ENCODE data around the gene LRFN2. TPM values are rescaled to one million over a fixed set of nuclear protein-coding genes. Genes with fewer than 3 reads are reported as not detected.

The LRFN2 gene
- total RNA-seq, 2 donors from 2014 or later, result 0.62 TPM; not detected in 1

DNA sequence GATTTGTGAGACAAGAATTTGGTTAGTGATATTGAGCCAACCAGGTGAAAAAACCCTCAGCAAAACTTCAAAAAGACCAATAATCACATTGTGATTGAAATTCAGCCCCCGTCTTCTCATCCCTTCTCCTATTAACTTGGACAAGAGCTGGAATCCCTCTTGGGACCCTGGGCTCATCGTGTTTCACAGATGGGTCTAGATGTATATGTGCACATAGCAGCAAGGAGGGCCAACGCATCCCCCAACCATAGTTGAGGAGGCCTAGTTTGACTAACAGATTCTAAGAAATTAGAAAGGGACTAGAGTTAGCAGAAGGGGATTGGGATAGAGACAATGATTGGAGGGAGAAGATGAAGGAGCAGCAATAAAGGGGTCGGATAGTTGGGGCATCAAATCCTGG lies 19.8 kb upstream of the LRFN2 start:
- H3K4me3 ChIP-seq, result no peak overlapping the region
- no peaks in the 10 kb centered on the region for H3K4me1 ChIP-seq (replicated peaks)
- H3K36me3 ChIP-seq, result no peaks in the 10 kb centered on the region
- 76% methylated on average over 4 of the region's 4 CpGs for WGBS
- H3K27me3 ChIP-seq (replicated peaks; ENCODE audit: insufficient read depth), result no peaks in the 10 kb centered on the region
- TF ChIP-seq POLR2AphosphoS5 (IDR thresholded peaks at IDR 0.05) (no peak), POLR2A (IDR thresholded peaks at IDR 0.05) (no peak)
- TF ChIP-seq, protein P1, sequence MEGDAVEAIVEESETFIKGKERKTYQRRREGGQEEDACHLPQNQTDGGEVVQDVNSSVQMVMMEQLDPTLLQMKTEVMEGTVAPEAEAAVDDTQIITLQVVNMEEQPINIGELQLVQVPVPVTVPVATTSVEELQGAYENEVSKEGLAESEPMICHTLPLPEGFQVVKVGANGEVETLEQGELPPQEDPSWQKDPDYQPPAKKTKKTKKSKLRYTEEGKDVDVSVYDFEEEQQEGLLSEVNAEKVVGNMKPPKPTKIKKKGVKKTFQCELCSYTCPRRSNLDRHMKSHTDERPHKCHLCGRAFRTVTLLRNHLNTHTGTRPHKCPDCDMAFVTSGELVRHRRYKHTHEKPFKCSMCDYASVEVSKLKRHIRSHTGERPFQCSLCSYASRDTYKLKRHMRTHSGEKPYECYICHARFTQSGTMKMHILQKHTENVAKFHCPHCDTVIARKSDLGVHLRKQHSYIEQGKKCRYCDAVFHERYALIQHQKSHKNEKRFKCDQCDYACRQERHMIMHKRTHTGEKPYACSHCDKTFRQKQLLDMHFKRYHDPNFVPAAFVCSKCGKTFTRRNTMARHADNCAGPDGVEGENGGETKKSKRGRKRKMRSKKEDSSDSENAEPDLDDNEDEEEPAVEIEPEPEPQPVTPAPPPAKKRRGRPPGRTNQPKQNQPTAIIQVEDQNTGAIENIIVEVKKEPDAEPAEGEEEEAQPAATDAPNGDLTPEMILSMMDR (IDR thresholded peaks at IDR 0.05), result no peak
- intact Hi-C loops (cut with DNase I), result no loop called here
- no peak overlapping the region for H3K27ac ChIP-seq
- no peaks in the 10 kb centered on the region for H3K9me3 ChIP-seq
- DNase-seq (ENCODE audit: low spot score), result no peak

DNA sequence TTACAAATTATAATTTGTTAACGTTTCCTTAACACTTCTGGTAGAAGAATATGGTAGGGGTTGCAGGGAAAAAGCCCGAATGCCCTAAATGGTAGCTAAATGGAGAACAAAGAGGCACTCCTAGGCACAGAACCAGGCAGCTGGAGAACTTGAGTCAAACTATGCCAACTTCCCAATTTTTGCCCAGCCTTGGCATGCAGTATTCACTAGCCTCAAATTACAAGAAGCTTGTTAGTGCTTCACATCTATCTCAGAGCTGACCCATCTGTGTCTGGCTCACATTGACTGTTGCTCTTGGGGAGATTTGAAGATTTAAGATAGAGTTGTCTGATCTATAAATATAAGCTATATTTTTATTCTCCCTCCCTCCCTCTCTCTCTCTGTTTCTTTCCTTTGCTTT lies 19.4 kb upstream of the LRFN2 start:
- Histone ChIP-seq H3K9me3 (no peaks in the 10 kb centered on the region), H3K36me3 (no peaks in the 10 kb centered on the region), H3K4me3 (no peak overlapping the region), H3K27ac (no peak overlapping the region), H3K27me3 (replicated peaks; ENCODE audit: insufficient read depth) (no peaks in the 10 kb centered on the region), H3K4me1 (replicated peaks) (no peaks in the 10 kb centered on the region)
- no peak for TF ChIP-seq POLR2AphosphoS5 (IDR thresholded peaks at IDR 0.05)
- TF ChIP-seq, protein P1 (IDR thresholded peaks at IDR 0.05), result no peak
- TF ChIP-seq POLR2A (IDR thresholded peaks at IDR 0.05), result no peak
- 72% methylated on average over 2 of the region's 2 CpGs for WGBS
- intact Hi-C loops (cut with DNase I), result no loop called here
- DNase-seq (ENCODE audit: low spot score), result no peak

DNA sequence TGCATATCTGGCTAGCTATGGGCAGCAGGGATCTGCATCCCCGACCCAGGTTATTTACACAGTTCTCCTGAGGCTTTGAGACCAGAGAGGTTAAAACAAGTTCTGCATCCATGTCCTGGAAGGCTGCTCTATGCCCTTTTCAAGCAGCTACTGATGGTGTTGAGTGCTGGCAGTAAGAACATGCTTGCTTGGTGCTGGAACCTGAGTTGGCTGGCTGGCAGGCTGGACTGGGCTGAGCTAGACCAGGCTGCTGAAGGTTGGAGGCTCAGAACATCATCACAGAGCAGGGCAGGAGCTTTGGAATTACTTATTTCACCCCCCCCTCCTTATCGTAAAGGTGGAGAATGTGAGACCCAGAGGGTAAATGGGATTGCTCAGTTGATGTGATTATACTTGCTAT lies 16.9 kb upstream of the LRFN2 start:
- no peak for DNase-seq (ENCODE audit: low spot score)
- H3K36me3 ChIP-seq, result no peaks in the 10 kb centered on the region
- TF ChIP-seq, protein P1 (IDR thresholded peaks at IDR 0.05), result no peak
- no peak for TF ChIP-seq POLR2AphosphoS5 (IDR thresholded peaks at IDR 0.05)
- no peak for TF ChIP-seq POLR2A (IDR thresholded peaks at IDR 0.05)
- H3K4me3 ChIP-seq, result no peak overlapping the region
- H3K9me3 ChIP-seq, result no peaks in the 10 kb centered on the region
- 77% methylated on average over 2 of the region's 2 CpGs for WGBS
- H3K4me1 ChIP-seq (replicated peaks), result no peaks in the 10 kb centered on the region
- no peaks in the 10 kb centered on the region for H3K27me3 ChIP-seq (replicated peaks; ENCODE audit: insufficient read depth)
- H3K27ac ChIP-seq, result no peak overlapping the region
- intact Hi-C loops (cut with DNase I), result no loop called here

DNA sequence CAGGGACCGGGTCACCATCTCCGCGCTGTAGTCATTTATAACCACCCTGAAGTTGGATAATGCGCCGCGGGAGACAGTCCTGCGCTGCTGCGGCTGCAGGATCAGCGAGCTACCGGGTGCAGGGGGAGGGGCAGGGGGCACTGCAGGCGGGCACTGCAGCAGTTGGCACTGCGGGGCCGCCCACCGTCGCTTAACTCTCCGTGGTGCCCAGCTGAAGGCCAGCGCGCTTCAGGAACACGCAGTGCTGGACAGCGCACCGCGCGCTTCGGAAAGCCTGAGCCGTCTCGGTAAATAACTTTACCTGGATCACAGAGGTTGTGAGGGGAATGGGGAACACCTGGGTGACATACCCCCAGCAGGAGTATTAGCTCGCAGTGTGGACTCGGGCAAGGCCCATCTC lies 12.4 kb upstream of the LRFN2 start:
- H3K4me3 ChIP-seq, result no peak overlapping the region
- no peak overlapping the region for H3K27ac ChIP-seq
- no peaks in the 10 kb centered on the region for H3K27me3 ChIP-seq (replicated peaks; ENCODE audit: insufficient read depth)
- 15% methylated on average over 28 of the region's 28 CpGs for WGBS
- H3K9me3 ChIP-seq, result no peaks in the 10 kb centered on the region
- H3K36me3 ChIP-seq, result no peaks in the 10 kb centered on the region
- intact Hi-C loops (cut with DNase I), result no loop called here
- no peak for DNase-seq (ENCODE audit: low spot score)
- H3K4me1 ChIP-seq (replicated peaks), result no peaks in the 10 kb centered on the region
- TF ChIP-seq POLR2A (IDR thresholded peaks at IDR 0.05) (no peak), POLR2AphosphoS5 (IDR thresholded peaks at IDR 0.05) (no peak)
- TF ChIP-seq, protein P1 (IDR thresholded peaks at IDR 0.05), result no peak

DNA sequence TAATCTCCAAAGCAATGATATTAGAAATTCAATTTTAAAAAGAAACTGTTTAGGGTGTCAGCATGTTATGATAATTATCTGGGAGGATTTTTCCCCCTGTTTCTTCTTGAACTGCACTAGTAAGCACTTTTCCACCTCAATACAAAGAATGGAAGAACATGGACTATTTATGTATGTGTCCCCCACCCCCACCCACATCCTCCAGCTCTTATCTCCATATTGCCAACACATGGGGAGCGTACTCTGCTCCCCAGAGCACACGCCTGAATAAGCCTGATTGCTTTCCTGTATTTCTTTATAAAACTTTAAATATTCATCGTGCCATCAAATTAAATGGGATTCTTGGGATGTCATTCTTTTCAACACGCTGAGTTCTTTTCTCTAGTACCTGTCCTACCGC lies 11.4 kb upstream of the LRFN2 start:
- WGBS, result 83% methylated on average over 5 of the region's 5 CpGs
- Histone ChIP-seq H3K36me3 (no peaks in the 10 kb centered on the region), H3K4me3 (no peak overlapping the region), H3K9me3 (no peaks in the 10 kb centered on the region), H3K4me1 (replicated peaks) (no peaks in the 10 kb centered on the region), H3K27me3 (replicated peaks; ENCODE audit: insufficient read depth) (no peaks in the 10 kb centered on the region), H3K27ac (no peak overlapping the region)
- intact Hi-C loops (cut with DNase I), result no loop called here
- no peak for DNase-seq (ENCODE audit: low spot score)
- TF ChIP-seq, protein P1 (IDR thresholded peaks at IDR 0.05), result no peak

All from prostate gland (tissue), 2 donors.